H9 (cell line): ENCODE data around the gene CLTCL1. TPM values are rescaled to one million over a fixed set of nuclear protein-coding genes. Genes with fewer than 3 reads are reported as not detected.

Source experiments
- DNase-seq: peaks from one replicate; pipeline ENCODE4 v3.0.0-alpha.2; 2017
- H2AFZ ChIP-seq: one replicate; pipeline ENCODE4 v1.6.1; 2013; ENCODE audit warnings: mild to moderate bottlenecking, low read length, control low read depth, moderate library complexity
- H2AK5ac ChIP-seq: 2 replicates; pipeline ENCODE4 v1.6.1; 2013; ENCODE audit warnings: low read length, control low read depth, mixed read lengths; ENCODE audit not compliant: insufficient read length
- H2BK120ac ChIP-seq: one replicate; pipeline ENCODE4 v1.6.1; 2013; ENCODE audit warnings: low read depth, mild to moderate bottlenecking, low read length, control low read depth, inconsistent platforms; ENCODE audit not compliant: poor library complexity, severe bottlenecking
- H2BK12ac ChIP-seq: 2 replicates; pipeline ENCODE4 v1.6.1; 2013; ENCODE audit warnings: low read length, control low read depth, mixed read lengths, low read depth; ENCODE audit not compliant: insufficient read length
- H2BK15ac ChIP-seq: 2 replicates; pipeline ENCODE4 v1.6.1; 2013; ENCODE audit warnings: low read depth, low read length, control low read depth
- H2BK20ac ChIP-seq: one replicate; pipeline ENCODE4 v1.6.1; 2013; ENCODE audit warnings: low read depth, mild to moderate bottlenecking, low read length, control low read depth, inconsistent platforms; ENCODE audit not compliant: poor library complexity, severe bottlenecking
- H2BK5ac ChIP-seq: 2 replicates; pipeline ENCODE4 v1.6.1; 2013; ENCODE audit warnings: low read length, control low read depth, mixed read lengths; ENCODE audit not compliant: insufficient read length
- H3K14ac ChIP-seq: 2 replicates; pipeline ENCODE4 v1.6.1; 2013; ENCODE audit warnings: low read length, control low read depth; ENCODE audit not compliant: insufficient read depth
- H3K18ac ChIP-seq: 2 replicates; pipeline ENCODE4 v1.6.1; 2013; ENCODE audit warnings: low read depth, mild to moderate bottlenecking, mixed read lengths, low read length, control low read depth; ENCODE audit not compliant: insufficient read length
- H3K23ac ChIP-seq: 2 replicates; pipeline ENCODE4 v1.6.1; 2013; ENCODE audit warnings: low read length, control low read depth, mixed read lengths, low read depth; ENCODE audit not compliant: insufficient read length
- H3K23me2 ChIP-seq: 2 replicates; pipeline ENCODE4 v1.6.1; 2013; ENCODE audit warnings: low read depth, mild to moderate bottlenecking, mixed read lengths, low read length, control low read depth; ENCODE audit not compliant: insufficient read length, poor library complexity, severe bottlenecking
- H3K27ac ChIP-seq: 2 replicates; pipeline ENCODE4 v1.5.1; 2013; ENCODE audit warnings: low read length, control low read depth, mixed read lengths, low read depth; ENCODE audit not compliant: insufficient read length
- H3K27me3 ChIP-seq: 2 replicates; pipeline ENCODE4 v1.6.1; 2013; ENCODE audit warnings: low read length, control low read depth, inconsistent platforms; ENCODE audit not compliant: insufficient read depth
- H3K4ac ChIP-seq: 2 replicates; pipeline ENCODE4 v1.6.1; 2013; ENCODE audit warnings: low read depth, mild to moderate bottlenecking, control low read depth, inconsistent platforms, low read length, moderate library complexity
- H3K4me1 ChIP-seq: 2 replicates; pipeline ENCODE4 v1.6.1; 2013; ENCODE audit warnings: low read length, control low read depth, inconsistent platforms; ENCODE audit not compliant: insufficient read depth
- H3K4me2 ChIP-seq: 2 replicates; pipeline ENCODE4 v1.6.1; 2013; ENCODE audit warnings: low read length, control low read depth, mixed read lengths; ENCODE audit not compliant: insufficient read length, insufficient read depth
- H3K56ac ChIP-seq: 2 replicates; pipeline ENCODE4 v1.6.1; 2013; ENCODE audit warnings: low read depth, mild to moderate bottlenecking, mixed read lengths, low read length, control low read depth; ENCODE audit not compliant: insufficient read length
- H3K79me1 ChIP-seq: 2 replicates; pipeline ENCODE4 v1.6.1; 2013; ENCODE audit warnings: low read depth, mild to moderate bottlenecking, moderate library complexity, low read length, control low read depth, inconsistent platforms; ENCODE audit not compliant: insufficient read depth, poor library complexity, severe bottlenecking
- H3K79me2 ChIP-seq: 2 replicates; pipeline ENCODE4 v1.6.1; 2013; ENCODE audit warnings: low read length, control low read depth, inconsistent platforms; ENCODE audit not compliant: insufficient read depth
- H3K9ac ChIP-seq: 2 replicates; pipeline ENCODE4 v1.6.1; 2013; ENCODE audit warnings: low read length, control low read depth, mixed read lengths; ENCODE audit not compliant: insufficient read length; ENCODE audit errors: extremely low read depth
- H3K9me3 ChIP-seq: one replicate; pipeline ENCODE4 v1.6.1; 2013; ENCODE audit warnings: low read depth, low read length, inconsistent platforms; ENCODE audit not compliant: control insufficient read depth
- H3T11ph ChIP-seq: one replicate; pipeline ENCODE4 v1.6.1; 2013; ENCODE audit warnings: mild to moderate bottlenecking, low read length, control low read depth, inconsistent platforms
- H4K20me1 ChIP-seq: one replicate; pipeline ENCODE4 v1.6.1; 2013; ENCODE audit not compliant: control insufficient read depth, insufficient read length, insufficient read depth
- H4K5ac ChIP-seq: 2 replicates; pipeline ENCODE4 v1.6.1; 2013; ENCODE audit warnings: low read depth, mild to moderate bottlenecking, mixed read lengths, low read length, control low read depth; ENCODE audit not compliant: insufficient read length
- H4K8ac ChIP-seq: replicated peaks from 2 replicates; pipeline ENCODE4 v1.6.1; 2013; ENCODE audit warnings: low read length, control low read depth, mixed read lengths, low read depth; ENCODE audit not compliant: insufficient read length
- H4K91ac ChIP-seq: 2 replicates; pipeline ENCODE4 v1.6.1; 2013; ENCODE audit warnings: low read depth, mild to moderate bottlenecking, moderate library complexity, mixed read lengths, low read length, control low read depth; ENCODE audit not compliant: insufficient read length
- H3K27ac Mint-ChIP-seq, 3 experiments: 2 replicates in 2 of 3; 3 replicates in 1 of 3; pipeline ENCODE4 v1.8.0; 2020 to 2021; ENCODE audit warnings: mixed read lengths in 3 of 3, mild to moderate bottlenecking in 1 of 3, moderate library complexity in 1 of 3
- H3K27me3 Mint-ChIP-seq: 2 replicates; pipeline ENCODE4 v1.8.0; 2021; ENCODE audit warnings: low read depth, mild to moderate bottlenecking, moderate library complexity, mixed read lengths
- H3K36me3 Mint-ChIP-seq, 3 experiments: 2 replicates in 2 of 3; 3 replicates in 1 of 3; pipeline ENCODE4 v1.8.0; 2020 to 2021; ENCODE audit warnings: low read depth in 3 of 3, mixed read lengths in 3 of 3; ENCODE audit not compliant: insufficient read depth in 1 of 3
- H3K4me1 Mint-ChIP-seq, 2 experiments: 2 replicates each; pipeline ENCODE4 v1.8.0; 2020; ENCODE audit warnings: mixed read lengths in 2 of 2
- H3K4me3 Mint-ChIP-seq, 2 experiments: 2 replicates in 1 of 2; 3 replicates in 1 of 2; pipeline ENCODE4 v1.8.0; 2020 to 2021; ENCODE audit warnings: mild to moderate bottlenecking in 2 of 2, mixed read lengths in 2 of 2, moderate library complexity in 1 of 2
- H3K9me3 Mint-ChIP-seq, 2 experiments: 2 replicates in 1 of 2; 3 replicates in 1 of 2; pipeline ENCODE4 v1.8.0; 2020; ENCODE audit warnings: mild to moderate bottlenecking in 2 of 2, mixed read lengths in 2 of 2, moderate library complexity in 1 of 2
- whole genome bisulfite sequencing: extraction: QIAGEN DNeasy Blood & Tissue Kit; methylation state at CpG from one replicate; pipeline ENCODE4 v1.1.7; 2013; ENCODE audit warnings: missing lambda C conversion rate, low lambda C conversion rate, mixed read lengths; ENCODE audit not compliant: insufficient read length; ENCODE audit errors: extremely low coverage; 5-methylcytosine and 5-hydroxymethylcytosine counted together
- total RNA-seq: library from RNA; stranded (reverse); gene quantifications from 2 replicates; pipeline ENCODE4 v1.2.1, GENCODE V29; 2021
- TF ChIP-seq, protein P1 (sequence below): fragments of 200-600 bp; sonication (generic); conservative IDR thresholded peaks from 3 replicates; pipeline ENCODE4 v1.8.0; 2021; ENCODE audit warnings: antibody characterized with exemption, mild to moderate bottlenecking

CLTCL1 gene
- total RNA-seq, 1 experiment from 2014 or later: 11.1 TPM

GRCh38 chr22:19180740-19181410, 110.6 kb downstream of the CLTCL1 start:
- H3T11ph ChIP-seq: no peak overlapping the region
- Mint-ChIP-seq H3K4me1 (peaks cover 23 to 24% of the 10 kb centered on the region in 2 experiments), H3K4me3 (no peak overlapping the region), H3K27me3 (no peaks in the 10 kb centered on the region), H3K27ac (peak overlapping the region in 1 of 3 experiments; percentile 83; a peak in 2 of 7 replicates), H3K36me3 (peaks cover 0 to 9% (median 2%) of the 10 kb centered on the region in 3 experiments; a peak in 4 of 7 replicates), H3K9me3 (no peaks in the 10 kb centered on the region)
- H2AK5ac ChIP-seq: no peak overlapping the region
- H3K18ac ChIP-seq: no peak overlapping the region
- H3K14ac ChIP-seq: no peak overlapping the region; the same call in 1 of the 2 replicates
- H3K56ac ChIP-seq: no peak overlapping the region
- no peak for DNase-seq
- H4K91ac ChIP-seq: no peak overlapping the region
- TF ChIP-seq, protein P1, sequence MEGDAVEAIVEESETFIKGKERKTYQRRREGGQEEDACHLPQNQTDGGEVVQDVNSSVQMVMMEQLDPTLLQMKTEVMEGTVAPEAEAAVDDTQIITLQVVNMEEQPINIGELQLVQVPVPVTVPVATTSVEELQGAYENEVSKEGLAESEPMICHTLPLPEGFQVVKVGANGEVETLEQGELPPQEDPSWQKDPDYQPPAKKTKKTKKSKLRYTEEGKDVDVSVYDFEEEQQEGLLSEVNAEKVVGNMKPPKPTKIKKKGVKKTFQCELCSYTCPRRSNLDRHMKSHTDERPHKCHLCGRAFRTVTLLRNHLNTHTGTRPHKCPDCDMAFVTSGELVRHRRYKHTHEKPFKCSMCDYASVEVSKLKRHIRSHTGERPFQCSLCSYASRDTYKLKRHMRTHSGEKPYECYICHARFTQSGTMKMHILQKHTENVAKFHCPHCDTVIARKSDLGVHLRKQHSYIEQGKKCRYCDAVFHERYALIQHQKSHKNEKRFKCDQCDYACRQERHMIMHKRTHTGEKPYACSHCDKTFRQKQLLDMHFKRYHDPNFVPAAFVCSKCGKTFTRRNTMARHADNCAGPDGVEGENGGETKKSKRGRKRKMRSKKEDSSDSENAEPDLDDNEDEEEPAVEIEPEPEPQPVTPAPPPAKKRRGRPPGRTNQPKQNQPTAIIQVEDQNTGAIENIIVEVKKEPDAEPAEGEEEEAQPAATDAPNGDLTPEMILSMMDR: no peak
- H2AFZ ChIP-seq: no peak overlapping the region
- H3K79me2 ChIP-seq: no peaks in the 10 kb centered on the region
- H4K5ac ChIP-seq: no peak overlapping the region
- H2BK5ac ChIP-seq: no peak overlapping the region
- no peak overlapping the region for H2BK15ac ChIP-seq
- H2BK20ac ChIP-seq: no peak overlapping the region
- H3K27me3 ChIP-seq: no peaks in the 10 kb centered on the region
- no CpG with 5 or more reads among the region's 11 CpGs for WGBS
- H3K23ac ChIP-seq: no peak overlapping the region
- H3K4ac ChIP-seq: no peak overlapping the region
- no peaks in the 10 kb centered on the region for H3K79me1 ChIP-seq
- H2BK120ac ChIP-seq: no peak overlapping the region
- H3K9ac ChIP-seq: no peak overlapping the region
- no peak overlapping the region for H3K27ac ChIP-seq
- H3K4me2 ChIP-seq: no peak overlapping the region
- no peaks in the 10 kb centered on the region for H3K9me3 ChIP-seq
- H2BK12ac ChIP-seq: no peak overlapping the region
- peaks cover 2% of the 10 kb centered on the region for H4K20me1 ChIP-seq
- H4K8ac ChIP-seq: no peak overlapping the region
- peaks cover 5% of the 10 kb centered on the region for H3K23me2 ChIP-seq
- H3K4me1 ChIP-seq: no peaks in the 10 kb centered on the region; the same call in 1 of the 2 replicates
